Embryonic facial prominence (tissue), 1 donor: Measurements from ENCODE around the gene KLRD1.
"Not testable (repeated sequence)": the region's sequence is repeated elsewhere in the genome, so short reads cannot be mapped to it uniquely, and the experiment has no call there.

Experiments used
- DNase-seq: peaks from one replicate; pipeline ENCODE4 v3.0.0-alpha.2; 2016; ENCODE audit errors: extremely low spot score

The KLRD1 gene

GRCh38 chr12:10307630-10308029 is at the start of gene KLRD1:
Gene KLRD1, plus strand, starts transcription at chr12:10307870. Its CDS starts 208 bp downstream, at chr12:10308078.
- no peak for DNase-seq

GRCh38 chr12:10260927-10261326 is 46.7 kb upstream of the KLRD1 start:
- no peak for DNase-seq

- DNase-seq = no peak
Observed at GRCh38 chr12:10268037-10268436, 39.6 kb upstream of the KLRD1 start.

- no peak for DNase-seq
Observed at GRCh38 chr12:10272467-10272866, 35.2 kb upstream of the KLRD1 start.

GRCh38 chr12:10276774-10277173 is 30.9 kb upstream of the KLRD1 start:
- DNase-seq = no peak

- no peak for DNase-seq
Observed at GRCh38 chr12:10278104-10278503, 29.6 kb upstream of the KLRD1 start.

GRCh38 chr12:10279937-10280336 is 27.7 kb upstream of the KLRD1 start:
- no peak for DNase-seq

GRCh38 chr12:10283027-10283426 is 24.6 kb upstream of the KLRD1 start:
- DNase-seq = no peak

GRCh38 chr12:10285919-10286318 is 21.8 kb upstream of the KLRD1 start:
- no peak for DNase-seq

GRCh38 chr12:10289005-10289754 is 18.5 kb upstream of the KLRD1 start:
- no peak for DNase-seq

- DNase-seq = no peak
Observed at GRCh38 chr12:10291030-10291429, 16.6 kb upstream of the KLRD1 start.

- no peak for DNase-seq
Observed at GRCh38 chr12:10293151-10293550, 14.5 kb upstream of the KLRD1 start.

GRCh38 chr12:10293570-10294227 is 14.0 kb upstream of the KLRD1 start:
- no peak for DNase-seq

- no peak for DNase-seq
Observed at GRCh38 chr12:10301103-10301502, 6.6 kb upstream of the KLRD1 start.

GRCh38 chr12:10304161-10304574 is 3.5 kb upstream of the KLRD1 start:
- no peak for DNase-seq

- DNase-seq = no peak
Observed at GRCh38 chr12:10305411-10305810, 2.3 kb upstream of the KLRD1 start.

- no peak for DNase-seq
Observed at GRCh38 chr12:10310926-10311720, 3.5 kb downstream of the KLRD1 start.

GRCh38 chr12:10319388-10319787 is 11.7 kb downstream of the KLRD1 start:
- DNase-seq = no peak

GRCh38 chr12:10320643-10321042 is 13.0 kb downstream of the KLRD1 start:
- DNase-seq = no peak

- DNase-seq = not testable (repeated sequence)
Observed at GRCh38 chr12:10328691-10329090, 21.0 kb downstream of the KLRD1 start.

- peak; percentile 39 for DNase-seq
Observed at GRCh38 chr12:10331642-10332239, 24.1 kb downstream of the KLRD1 start.

GRCh38 chr12:10336196-10336595 is 28.5 kb downstream of the KLRD1 start:
- not testable (repeated sequence) for DNase-seq
